GM10847 (cell line): ENCODE data around the gene CAPZA1.
A peak's percentile ranks its signal among the peaks of the same experiment; 100 is the strongest.

ENCODE experiments used
- POLR2A ChIP-seq: IDR thresholded peaks from 2 replicates; pipeline ENCODE4 v1.6.1; 2011; ENCODE audit not compliant: insufficient read length; ENCODE audit errors: extremely low read depth

CAPZA1 gene

DNA sequence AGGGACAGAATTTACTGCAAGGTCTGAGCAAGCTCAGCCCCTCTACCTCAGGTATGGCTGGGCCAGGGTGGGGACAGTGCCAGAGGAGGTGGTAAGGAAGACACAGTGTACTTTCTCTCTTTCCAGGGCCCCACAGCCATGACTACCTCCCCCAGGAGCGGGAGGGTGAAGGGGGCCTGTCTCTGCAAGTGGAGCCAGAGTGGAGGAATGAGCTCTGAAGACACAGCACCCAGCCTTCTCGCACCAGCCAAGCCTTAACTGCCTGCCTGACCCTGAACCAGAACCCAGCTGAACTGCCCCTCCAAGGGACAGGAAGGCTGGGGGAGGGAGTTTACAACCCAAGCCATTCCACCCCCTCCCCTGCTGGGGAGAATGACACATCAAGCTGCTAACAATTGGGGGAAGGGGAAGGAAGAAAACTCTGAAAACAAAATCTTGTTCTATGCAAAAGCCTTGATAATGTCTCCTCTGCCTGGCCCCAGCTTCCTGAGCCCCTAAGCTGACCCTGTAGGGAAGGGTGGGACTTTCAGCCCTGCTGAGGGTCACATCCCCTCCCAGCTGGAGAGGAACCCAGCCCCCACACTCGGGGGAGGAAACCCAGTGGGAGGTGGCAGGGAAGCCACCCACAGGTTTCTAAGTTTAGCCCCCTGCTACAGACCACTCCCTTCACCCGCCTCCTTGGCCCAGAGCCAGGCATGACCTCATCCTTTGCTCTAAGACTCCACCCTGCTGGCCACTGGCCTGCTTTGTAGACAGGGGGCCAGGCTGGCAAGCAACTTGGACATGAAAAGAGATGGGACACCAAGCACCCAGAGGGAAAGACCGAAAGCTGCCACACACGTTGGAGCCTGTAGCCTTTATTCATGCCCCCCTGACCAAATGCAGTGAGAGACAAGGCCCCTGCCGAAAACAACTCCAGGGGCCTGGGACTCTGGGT is 80.9 kb downstream of the CAPZA1 start:
- no peak for TF ChIP-seq POLR2A

DNA sequence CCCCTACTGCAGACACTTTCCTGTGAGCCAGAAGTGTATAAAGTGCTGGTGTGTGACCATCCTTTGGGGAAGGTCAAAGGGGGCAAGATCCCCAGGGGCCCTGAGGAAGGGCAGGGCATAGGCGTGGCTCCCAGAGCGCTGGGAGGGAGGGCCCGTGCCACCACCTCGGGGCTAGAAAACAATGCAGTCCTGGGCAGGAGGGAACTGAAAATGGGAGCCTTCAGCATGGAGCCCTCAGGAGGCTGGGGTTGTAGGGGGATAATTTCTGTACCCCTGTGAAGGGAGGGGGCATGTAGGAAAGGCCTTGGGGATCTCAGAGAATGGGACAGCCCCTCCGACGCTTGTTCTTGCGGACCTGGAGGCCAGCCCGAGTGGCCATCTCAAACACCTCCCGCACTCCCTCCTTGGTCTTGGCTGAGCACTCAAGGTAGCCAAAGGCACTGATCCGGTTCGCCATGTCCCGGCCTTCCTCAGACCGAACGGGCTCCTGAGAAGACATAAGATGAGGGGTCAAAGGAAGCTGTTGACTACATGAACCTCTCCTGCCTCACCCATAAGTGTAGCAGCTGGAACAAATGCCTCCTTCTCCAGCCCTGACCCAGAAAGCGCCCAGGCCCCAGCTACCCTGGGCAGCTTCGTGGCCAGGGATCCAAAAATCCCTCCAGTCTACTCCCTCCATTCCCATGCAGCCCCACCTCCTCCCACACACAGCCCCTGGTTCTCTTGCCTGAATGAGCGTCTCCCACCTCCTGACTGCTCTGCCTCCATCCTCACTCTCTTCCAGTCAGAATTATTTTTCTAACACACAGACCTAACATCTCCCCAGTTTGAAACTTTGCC is 81.8 kb downstream of the CAPZA1 start:
- TF ChIP-seq POLR2A, result no peak

GRCh38 chr1:112702067-112702395 is 82.4 kb downstream of the CAPZA1 start:
- TF ChIP-seq POLR2A, result no peak

GRCh38 chr1:112702420-112703261 is 83.0 kb downstream of the CAPZA1 start:
- TF ChIP-seq POLR2A, result no peak

DNA sequence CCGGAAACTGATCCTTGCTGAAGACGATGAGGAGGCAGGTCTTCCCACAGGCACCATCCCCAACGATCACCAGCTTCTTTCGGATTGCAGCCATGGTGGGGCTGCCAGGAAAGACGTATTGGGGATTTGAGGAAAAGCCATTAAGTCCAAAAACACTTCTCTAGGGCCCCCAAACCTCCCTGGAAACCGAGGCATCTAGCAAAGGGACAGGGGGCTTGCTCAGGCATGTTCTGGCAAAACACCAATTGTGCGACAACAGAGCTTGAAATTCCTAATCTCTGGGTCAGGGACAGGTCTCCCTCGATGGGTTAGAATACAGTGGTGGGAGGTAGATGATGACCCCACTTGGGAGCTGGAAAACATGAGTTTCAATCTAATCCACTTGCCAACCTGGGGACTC is 84.1 kb downstream of the CAPZA1 start:
- no peak for TF ChIP-seq POLR2A

DNA sequence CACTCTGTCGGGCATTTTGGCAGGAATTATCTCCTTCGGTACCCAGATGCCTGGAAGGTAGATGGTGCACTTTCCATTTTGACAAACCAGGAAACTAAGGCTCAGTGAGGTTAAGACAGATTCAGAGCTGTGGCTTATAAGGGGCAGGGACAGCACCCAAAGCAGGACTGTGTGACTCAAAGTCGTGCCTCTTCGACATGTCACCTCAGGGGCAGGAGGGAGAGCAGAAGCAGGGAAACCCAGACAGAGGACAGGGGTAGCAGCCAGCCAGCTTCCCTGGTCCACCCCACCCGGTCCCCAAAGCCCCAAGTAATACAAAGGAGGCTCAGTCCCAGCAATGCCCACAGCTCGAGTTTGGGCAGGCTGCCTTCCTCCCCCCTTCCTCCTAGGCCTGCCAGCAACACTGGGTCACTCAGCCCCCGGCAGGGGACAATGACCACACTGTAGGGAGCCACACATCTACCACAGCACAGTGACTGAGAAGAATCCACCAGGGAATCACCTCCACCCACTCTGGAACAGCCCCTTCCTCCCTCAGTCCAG is 84.8 kb downstream of the CAPZA1 start:
- TF ChIP-seq POLR2A, result no peak

DNA sequence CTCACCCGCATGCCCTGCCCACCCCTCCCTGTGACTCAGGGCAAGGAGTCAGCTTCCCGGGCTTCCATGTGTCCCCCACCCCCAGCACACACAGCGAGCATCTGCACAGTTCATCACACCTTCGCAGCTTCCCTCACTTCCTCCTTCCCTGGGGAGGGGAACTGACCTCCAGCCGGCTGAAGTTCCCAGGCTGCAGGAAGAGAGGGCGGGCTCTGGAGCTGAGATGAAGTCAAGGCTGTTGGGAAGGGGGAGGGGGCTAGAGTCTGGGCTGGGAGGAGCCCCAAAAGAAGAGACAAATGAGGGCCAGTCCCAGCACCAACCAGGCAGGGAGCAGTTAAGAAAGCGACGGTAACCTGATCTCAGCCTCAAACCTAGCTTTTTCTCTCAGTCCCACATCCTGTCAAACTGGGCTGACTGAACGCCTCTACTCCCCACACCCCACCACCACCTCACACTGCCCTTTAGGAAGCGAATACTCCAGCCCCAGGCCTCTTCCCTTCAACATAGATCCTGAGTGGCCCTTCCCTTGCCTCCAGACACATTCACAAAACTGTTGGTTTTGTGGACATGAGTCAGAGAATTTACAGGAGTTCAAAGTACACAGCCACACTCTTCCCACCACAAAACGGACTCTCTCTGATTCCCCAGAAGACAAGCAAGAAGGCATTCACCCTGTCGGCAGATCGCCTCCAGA is 85.4 kb downstream of the CAPZA1 start:
- TF ChIP-seq POLR2A, result peak; percentile 42

- TF ChIP-seq POLR2A, result peak; percentile 56
Measured at GRCh38 chr1:112706505-112707220, 87.0 kb downstream of the CAPZA1 start, which contains the start of gene RHOC. Gene RHOC (minus strand): TSS chr1:112707127. CDS start chr1:112703799, 3,328 bp downstream.

DNA sequence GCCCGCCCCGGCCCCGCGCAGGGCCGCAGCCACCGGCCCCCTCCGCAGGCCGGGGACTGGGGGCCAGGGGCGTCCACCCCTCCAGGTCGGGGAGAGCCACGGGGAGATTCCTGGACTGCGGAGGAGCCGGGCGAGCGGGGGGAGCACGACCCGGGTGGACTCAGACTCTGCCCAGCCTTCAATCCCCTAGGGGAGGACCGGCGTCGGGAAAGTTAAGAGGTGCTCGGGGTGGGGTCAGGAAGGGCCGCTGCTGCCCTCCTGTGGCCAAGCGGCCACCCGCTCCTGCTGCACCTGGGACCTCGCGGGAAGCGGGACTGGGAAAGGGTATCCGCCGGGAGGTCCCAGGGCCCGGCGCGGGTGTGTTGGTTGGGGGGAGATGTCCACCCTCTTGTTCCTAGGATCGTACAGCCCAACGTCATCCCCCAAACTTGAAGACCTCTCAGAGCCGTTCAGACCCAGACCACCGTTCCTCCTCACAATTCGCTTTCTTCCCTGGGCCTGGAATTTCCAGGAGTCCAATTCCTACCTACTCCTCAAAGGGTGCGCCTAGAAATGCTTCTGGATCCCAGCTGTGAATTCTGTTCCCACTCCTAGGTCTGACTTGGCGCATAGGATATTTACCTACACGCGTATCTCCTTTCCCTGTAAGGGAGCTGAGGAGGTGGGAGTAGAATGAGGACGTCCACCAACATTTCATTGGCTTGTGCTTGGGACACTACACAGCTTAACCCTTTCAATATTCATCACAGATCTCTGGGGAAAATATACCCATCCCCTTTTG is 87.8 kb downstream of the CAPZA1 start:
- TF ChIP-seq POLR2A, result no peak

- TF ChIP-seq POLR2A, result no peak
Measured at GRCh38 chr1:112708002-112708448, 88.4 kb downstream of the CAPZA1 start.

- no peak for TF ChIP-seq POLR2A
Measured at GRCh38 chr1:112708489-112708888, 88.9 kb downstream of the CAPZA1 start.

DNA sequence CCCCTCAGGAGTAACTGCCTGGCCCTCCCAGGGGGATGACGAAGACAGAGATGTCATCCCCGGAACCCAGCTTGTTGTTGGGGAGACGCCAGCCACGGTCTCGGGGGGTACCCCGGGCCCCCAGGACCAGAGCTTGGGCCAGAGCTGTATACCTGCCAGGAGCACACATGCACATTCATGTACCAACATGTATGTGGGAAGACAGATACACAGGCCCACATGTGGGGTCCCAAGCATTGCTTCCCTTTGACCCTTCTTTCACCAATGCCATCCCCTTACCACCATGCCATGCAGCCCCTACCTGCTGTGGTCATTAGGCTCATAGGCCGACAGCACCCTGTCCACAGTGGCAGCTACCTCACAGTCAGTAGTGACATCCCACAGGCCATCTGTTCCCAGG is 90.5 kb downstream of the CAPZA1 start:
- no peak for TF ChIP-seq POLR2A

- no peak for TF ChIP-seq POLR2A
Measured at GRCh38 chr1:112710586-112710985, 91.0 kb downstream of the CAPZA1 start.

DNA sequence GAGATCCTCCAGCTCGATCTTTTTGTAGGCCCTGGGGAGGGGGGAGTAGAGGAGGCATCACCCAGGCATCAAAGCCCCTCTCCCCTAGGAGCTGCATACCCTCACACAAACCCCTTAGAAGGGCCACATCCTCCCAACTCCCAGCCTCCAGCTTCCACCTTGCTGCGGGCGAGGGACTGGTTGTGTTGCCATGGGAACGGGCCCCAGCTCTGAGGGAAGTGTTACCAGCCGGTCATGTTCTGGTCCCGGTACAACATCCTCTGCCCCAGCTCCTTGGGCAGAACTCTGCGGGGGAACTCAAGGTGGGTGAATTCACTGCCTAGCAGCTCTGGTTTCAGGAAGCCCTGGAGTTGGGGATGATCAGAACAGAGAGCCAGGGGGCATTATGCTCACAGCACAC is 91.4 kb downstream of the CAPZA1 start:
- no peak for TF ChIP-seq POLR2A
